ENCODE measurements around the gene FAAP24. TPM values are rescaled to one million over a fixed set of nuclear protein-coding genes. Genes with fewer than 3 reads are reported as not detected.

Gene FAAP24
- total and polyA plus RNA-seq, 2 of the 13 experiments (the other 11 are each of a cell fraction or from before 2014, with no cell fraction given) = 2.3 to 6.0 TPM

DNA sequence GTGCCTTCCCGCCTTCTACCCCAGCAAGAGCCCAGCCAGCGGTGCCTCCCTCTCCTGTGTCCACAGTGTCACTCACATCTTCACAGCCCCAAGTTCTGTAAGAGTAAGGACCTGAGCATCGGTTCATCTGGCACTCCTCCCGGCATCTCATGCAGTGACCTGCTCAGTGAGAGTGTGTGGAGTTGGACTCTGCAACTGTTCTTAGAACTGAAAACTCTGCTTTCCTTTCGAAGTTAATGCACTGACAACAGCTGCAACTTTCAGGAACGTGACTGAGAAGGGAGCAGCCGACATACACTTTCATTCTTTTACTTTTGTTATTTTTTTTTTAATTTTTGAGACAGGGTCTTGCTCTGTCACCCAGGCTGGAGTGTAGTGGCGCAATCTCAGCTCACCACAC lies 41.5 kb upstream of the FAAP24 start:
- FAIRE-seq = no peak
- 94% methylated on average over 8 of the region's 8 CpGs for WGBS (ENCODE audit: low lambda C conversion rate)

More for the DNA sequence above, 41.5 kb upstream of the FAAP24 start:
- intact Hi-C loops (cut with micrococcal nuclease; ENCODE audit: unreplicated experiment) (no loop called here), in situ Hi-C loops (cut with HindIII; ENCODE audit: extremely low pct_ligation_motif_present, low pct_unique_long_range_greater_than_20kb) (no loop called here)
- peaks cover 12% of the 10 kb centered on the region; the same call in 1 of the 2 replicates for H3K4me1 ChIP-seq (ENCODE audit: insufficient read depth, low read length)
- H3K4me2 ChIP-seq (ENCODE audit: low read depth, low read length) = no peak overlapping the region
- H2AFZ ChIP-seq (ENCODE audit: low read length) = no peak overlapping the region
- TF ChIP-seq NKX3-1 (CRISPR knock-in tag; IDR thresholded peaks at IDR 0.05) (no peak), REPIN1 (CRISPR knock-in tag; IDR thresholded peaks at IDR 0.05; ENCODE audit: borderline replicate concordance, low read depth) (no peak), FOXA1 (IDR thresholded peaks at IDR 0.05) (no peak), FOXA1 (CRISPR knock-in tag; IDR thresholded peaks at IDR 0.05) (no peak), ZNF724P (CRISPR knock-in tag; IDR thresholded peaks at IDR 0.05; ENCODE audit: borderline replicate concordance) (no peak), KLF13 (CRISPR knock-in tag; IDR thresholded peaks at IDR 0.05) (no peak), ZNF121 (CRISPR knock-in tag; IDR thresholded peaks at IDR 0.05) (no peak), ZNF260 (CRISPR knock-in tag; IDR thresholded peaks at IDR 0.05; ENCODE audit: borderline replicate concordance, low read depth) (no peak), ZSCAN30 (CRISPR knock-in tag; IDR thresholded peaks at IDR 0.05) (no peak), PRMT3 (CRISPR knock-in tag; IDR thresholded peaks at IDR 0.05; ENCODE audit: borderline replicate concordance, low read depth) (no peak)
- TF ChIP-seq, protein P1, sequence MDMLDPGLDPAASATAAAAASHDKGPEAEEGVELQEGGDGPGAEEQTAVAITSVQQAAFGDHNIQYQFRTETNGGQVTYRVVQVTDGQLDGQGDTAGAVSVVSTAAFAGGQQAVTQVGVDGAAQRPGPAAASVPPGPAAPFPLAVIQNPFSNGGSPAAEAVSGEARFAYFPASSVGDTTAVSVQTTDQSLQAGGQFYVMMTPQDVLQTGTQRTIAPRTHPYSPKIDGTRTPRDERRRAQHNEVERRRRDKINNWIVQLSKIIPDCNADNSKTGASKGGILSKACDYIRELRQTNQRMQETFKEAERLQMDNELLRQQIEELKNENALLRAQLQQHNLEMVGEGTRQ (IDR thresholded peaks at IDR 0.05; ENCODE audit: low read depth, low read length) = no peak
- TF ChIP-seq, protein P1 (CRISPR knock-in tag; IDR thresholded peaks at IDR 0.05; ENCODE audit: borderline replicate concordance) = no peak
- TF ChIP-seq, protein P2, sequence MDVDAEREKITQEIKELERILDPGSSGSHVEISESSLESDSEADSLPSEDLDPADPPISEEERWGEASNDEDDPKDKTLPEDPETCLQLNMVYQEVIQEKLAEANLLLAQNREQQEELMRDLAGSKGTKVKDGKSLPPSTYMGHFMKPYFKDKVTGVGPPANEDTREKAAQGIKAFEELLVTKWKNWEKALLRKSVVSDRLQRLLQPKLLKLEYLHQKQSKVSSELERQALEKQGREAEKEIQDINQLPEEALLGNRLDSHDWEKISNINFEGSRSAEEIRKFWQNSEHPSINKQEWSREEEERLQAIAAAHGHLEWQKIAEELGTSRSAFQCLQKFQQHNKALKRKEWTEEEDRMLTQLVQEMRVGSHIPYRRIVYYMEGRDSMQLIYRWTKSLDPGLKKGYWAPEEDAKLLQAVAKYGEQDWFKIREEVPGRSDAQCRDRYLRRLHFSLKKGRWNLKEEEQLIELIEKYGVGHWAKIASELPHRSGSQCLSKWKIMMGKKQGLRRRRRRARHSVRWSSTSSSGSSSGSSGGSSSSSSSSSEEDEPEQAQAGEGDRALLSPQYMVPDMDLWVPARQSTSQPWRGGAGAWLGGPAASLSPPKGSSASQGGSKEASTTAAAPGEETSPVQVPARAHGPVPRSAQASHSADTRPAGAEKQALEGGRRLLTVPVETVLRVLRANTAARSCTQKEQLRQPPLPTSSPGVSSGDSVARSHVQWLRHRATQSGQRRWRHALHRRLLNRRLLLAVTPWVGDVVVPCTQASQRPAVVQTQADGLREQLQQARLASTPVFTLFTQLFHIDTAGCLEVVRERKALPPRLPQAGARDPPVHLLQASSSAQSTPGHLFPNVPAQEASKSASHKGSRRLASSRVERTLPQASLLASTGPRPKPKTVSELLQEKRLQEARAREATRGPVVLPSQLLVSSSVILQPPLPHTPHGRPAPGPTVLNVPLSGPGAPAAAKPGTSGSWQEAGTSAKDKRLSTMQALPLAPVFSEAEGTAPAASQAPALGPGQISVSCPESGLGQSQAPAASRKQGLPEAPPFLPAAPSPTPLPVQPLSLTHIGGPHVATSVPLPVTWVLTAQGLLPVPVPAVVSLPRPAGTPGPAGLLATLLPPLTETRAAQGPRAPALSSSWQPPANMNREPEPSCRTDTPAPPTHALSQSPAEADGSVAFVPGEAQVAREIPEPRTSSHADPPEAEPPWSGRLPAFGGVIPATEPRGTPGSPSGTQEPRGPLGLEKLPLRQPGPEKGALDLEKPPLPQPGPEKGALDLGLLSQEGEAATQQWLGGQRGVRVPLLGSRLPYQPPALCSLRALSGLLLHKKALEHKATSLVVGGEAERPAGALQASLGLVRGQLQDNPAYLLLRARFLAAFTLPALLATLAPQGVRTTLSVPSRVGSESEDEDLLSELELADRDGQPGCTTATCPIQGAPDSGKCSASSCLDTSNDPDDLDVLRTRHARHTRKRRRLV (CRISPR knock-in tag; IDR thresholded peaks at IDR 0.05) = no peak
- BruUV-seq (replicated peaks) = no TSS peak
- ATAC-seq = no peak
- DNase-seq (ENCODE audit: low spot score) = no peak
- no peaks in the 10 kb centered on the region for H3K27me3 ChIP-seq (ENCODE audit: control insufficient read depth in 1 of 2, insufficient read depth in 2 of 2, low read length in 2 of 2)
- H3K4me3 ChIP-seq (replicated peaks in 1 of 3; ENCODE audit: insufficient read depth in 1 of 3, low read depth in 2 of 3, low read length in 3 of 3) = no peak overlapping the region
- H3K36me3 ChIP-seq (replicated peaks in 1 of 2; ENCODE audit: control insufficient read depth in 1 of 2, insufficient read depth in 2 of 2, low read length in 2 of 2) = peaks cover 1 to 3% of the 10 kb centered on the region in 2 experiments; a peak in 2 of 5 replicates
- H3K9ac ChIP-seq (ENCODE audit: insufficient read depth, low read depth, low read length) = no peak overlapping the region
- H3K9me3 ChIP-seq (ENCODE audit: low read length) = no peaks in the 10 kb centered on the region
- no peaks in the 10 kb centered on the region for H3K79me2 ChIP-seq (ENCODE audit: insufficient read depth, low read length)
- no peaks in the 10 kb centered on the region for H4K20me1 ChIP-seq (ENCODE audit: insufficient read depth, low read length)
- POLR2A ChIA-PET = interaction anchor here (1.9 kb wide), 1 partner anchor 61 kb away, joined by 4 read pairs; the partner anchor contains the start of gene SLC7A9
- no peak overlapping the region for H3K27ac ChIP-seq (ENCODE audit: extremely low read length, insufficient read depth, low read length)
- CTCF ChIA-PET (ENCODE audit: low intra/inter-chr PET ratio, low total read pairs) = no interaction called here

Measured in HepG2 (cell line).